ENCODE measurements around the gene ANKRD18A. TPM values are rescaled to one million over a fixed set of nuclear protein-coding genes. Genes with fewer than 3 reads are reported as not detected.
"Not testable (repeated sequence)": the region's sequence is repeated elsewhere in the genome, so short reads cannot be mapped to it uniquely, and the experiment has no call there.

Gene ANKRD18A
- total RNA-seq, 1 experiment from 2014 or later = 14.4 TPM

- H4K91ac ChIP-seq (ENCODE audit: insufficient read length, low read depth, low read length); H2AK5ac ChIP-seq (ENCODE audit: insufficient read length, low read length); H4K8ac ChIP-seq (replicated peaks; ENCODE audit: insufficient read length, low read depth, low read length); H3K79me1 ChIP-seq (ENCODE audit: insufficient read depth, low read depth, low read length, poor library complexity, severe bottlenecking); H2BK120ac ChIP-seq (ENCODE audit: low read depth, low read length, poor library complexity, severe bottlenecking); H3K14ac ChIP-seq (ENCODE audit: insufficient read depth, low read length); H3K79me2 ChIP-seq (ENCODE audit: insufficient read depth, low read length); H2BK5ac ChIP-seq (ENCODE audit: insufficient read length, low read length); H3K56ac ChIP-seq (ENCODE audit: insufficient read length, low read depth, low read length); H3K4me3 Mint-ChIP-seq; H3K27me3 Mint-ChIP-seq (ENCODE audit: low read depth); H3K18ac ChIP-seq (ENCODE audit: insufficient read length, low read depth, low read length); H3K9ac ChIP-seq (ENCODE audit: extremely low read depth, insufficient read length, low read length); H3K4me1 Mint-ChIP-seq; H3T11ph ChIP-seq (ENCODE audit: low read length); H3K4me1 ChIP-seq (ENCODE audit: insufficient read depth, low read length); H2BK15ac ChIP-seq (ENCODE audit: low read depth, low read length); H3K9me3 ChIP-seq (ENCODE audit: control insufficient read depth, low read depth, low read length); H3K4me2 ChIP-seq (ENCODE audit: insufficient read depth, insufficient read length, low read length); H3K27ac ChIP-seq (ENCODE audit: insufficient read length, low read depth, low read length); H4K5ac ChIP-seq (ENCODE audit: insufficient read length, low read depth, low read length); H2AFZ ChIP-seq (ENCODE audit: low read length); H3K27ac Mint-ChIP-seq; H3K23ac ChIP-seq (ENCODE audit: insufficient read length, low read depth, low read length); H3K27me3 ChIP-seq (ENCODE audit: insufficient read depth, low read length); H3K36me3 Mint-ChIP-seq (ENCODE audit: insufficient read depth in 1 of 3, low read depth in 3 of 3); H3K4ac ChIP-seq (ENCODE audit: low read depth, low read length); H2BK20ac ChIP-seq (ENCODE audit: low read depth, low read length, poor library complexity, severe bottlenecking); H4K20me1 ChIP-seq (ENCODE audit: control insufficient read depth, insufficient read depth, insufficient read length); DNase-seq; H3K9me3 Mint-ChIP-seq; H3K23me2 ChIP-seq (ENCODE audit: insufficient read length, low read depth, low read length, poor library complexity, severe bottlenecking); H2BK12ac ChIP-seq (ENCODE audit: insufficient read length, low read depth, low read length): not testable (repeated sequence)
- no CpG with 5 or more reads among the region's 1 CpG for WGBS (ENCODE audit: extremely low coverage, insufficient read length, low lambda C conversion rate)
Measured at GRCh38 chr9:38576181-38576580, 44.2 kb downstream of the ANKRD18A start.

- H3K9ac ChIP-seq (ENCODE audit: extremely low read depth, insufficient read length, low read length); H2BK12ac ChIP-seq (ENCODE audit: insufficient read length, low read depth, low read length); H3K27me3 ChIP-seq (ENCODE audit: insufficient read depth, low read length); H4K91ac ChIP-seq (ENCODE audit: insufficient read length, low read depth, low read length); H4K8ac ChIP-seq (replicated peaks; ENCODE audit: insufficient read length, low read depth, low read length); H3K4me2 ChIP-seq (ENCODE audit: insufficient read depth, insufficient read length, low read length); H3K23ac ChIP-seq (ENCODE audit: insufficient read length, low read depth, low read length); H3K79me1 ChIP-seq (ENCODE audit: insufficient read depth, low read depth, low read length, poor library complexity, severe bottlenecking); H3K27ac ChIP-seq (ENCODE audit: insufficient read length, low read depth, low read length); H3K27ac Mint-ChIP-seq; H2AK5ac ChIP-seq (ENCODE audit: insufficient read length, low read length); H3K27me3 Mint-ChIP-seq (ENCODE audit: low read depth); H2BK5ac ChIP-seq (ENCODE audit: insufficient read length, low read length); H3K4me1 ChIP-seq (ENCODE audit: insufficient read depth, low read length); H2BK15ac ChIP-seq (ENCODE audit: low read depth, low read length); H3K23me2 ChIP-seq (ENCODE audit: insufficient read length, low read depth, low read length, poor library complexity, severe bottlenecking); H2AFZ ChIP-seq (ENCODE audit: low read length); H3K18ac ChIP-seq (ENCODE audit: insufficient read length, low read depth, low read length); H2BK20ac ChIP-seq (ENCODE audit: low read depth, low read length, poor library complexity, severe bottlenecking); H4K5ac ChIP-seq (ENCODE audit: insufficient read length, low read depth, low read length); H3K9me3 ChIP-seq (ENCODE audit: control insufficient read depth, low read depth, low read length); H3T11ph ChIP-seq (ENCODE audit: low read length); H3K79me2 ChIP-seq (ENCODE audit: insufficient read depth, low read length); H4K20me1 ChIP-seq (ENCODE audit: control insufficient read depth, insufficient read depth, insufficient read length); H3K9me3 Mint-ChIP-seq; DNase-seq; H3K56ac ChIP-seq (ENCODE audit: insufficient read length, low read depth, low read length); H3K4me3 Mint-ChIP-seq; H3K4ac ChIP-seq (ENCODE audit: low read depth, low read length); H3K14ac ChIP-seq (ENCODE audit: insufficient read depth, low read length); H2BK120ac ChIP-seq (ENCODE audit: low read depth, low read length, poor library complexity, severe bottlenecking): not testable (repeated sequence)
- H3K36me3 Mint-ChIP-seq (ENCODE audit: insufficient read depth in 1 of 3, low read depth in 3 of 3) = peaks cover 10 to 23% (median 13%) of the 10 kb centered on the region in 3 experiments
- WGBS (ENCODE audit: extremely low coverage, insufficient read length, low lambda C conversion rate) = no CpG with 5 or more reads among the region's 1 CpG
- H3K4me1 Mint-ChIP-seq = peaks cover 17 to 19% of the 10 kb centered on the region in 2 experiments
Measured at GRCh38 chr9:38566048-38566447, 54.3 kb downstream of the ANKRD18A start.

All from H9 (cell line).